ENCODE data around the gene SOCS1. TPM values are rescaled to one million over a fixed set of nuclear protein-coding genes. Genes with fewer than 3 reads are reported as not detected.

The SOCS1 gene
- total and polyA plus RNA-seq, 2 of the 4 experiments (the other 2 are of a cell fraction): 2.0 to 22.0 TPM

DNA sequence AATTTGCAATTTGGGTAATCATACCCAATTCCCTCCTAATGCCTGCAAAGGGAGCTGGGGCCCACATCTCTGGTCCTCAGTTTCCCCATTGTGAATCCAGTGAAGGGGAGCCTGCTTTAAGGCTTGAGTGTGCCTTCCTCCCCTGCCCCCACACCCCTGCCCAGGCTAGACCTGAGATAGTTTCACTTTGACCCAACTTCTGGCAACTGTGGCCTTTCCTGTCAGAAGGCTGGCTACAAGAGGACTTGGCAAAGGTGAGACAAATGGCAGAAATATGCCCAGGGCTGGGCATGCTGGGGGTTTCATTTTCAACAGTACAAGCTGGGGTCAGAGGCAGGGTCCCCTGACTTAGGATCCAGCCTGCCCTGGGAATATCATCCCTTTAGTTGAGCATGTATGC, 10.0 kb downstream of the SOCS1 start:
- intact Hi-C loops (cut with micrococcal nuclease) (no loop called here), in situ Hi-C loops (cut with MboI; ENCODE audit: low sequenced_read_pairs) (no loop called here), dilution Hi-C loops (cut with HindIII; ENCODE audit: low sequenced_read_pairs, unreplicated experiment) (no loop called here)
- DNase-seq (no peak), ATAC-seq (ENCODE audit: low read depth) (no peak)
- Histone ChIP-seq H3K23ac (ENCODE audit: low read depth, low read length) (no peak overlapping the region), H3K14ac (replicated peaks; ENCODE audit: low read depth, low read length) (no peak overlapping the region), H4K5ac (ENCODE audit: low read depth, low read length) (no peak overlapping the region), H4K91ac (ENCODE audit: insufficient read depth, low read depth, low read length) (no peak overlapping the region), H2BK5ac (ENCODE audit: low read depth, low read length, poor library complexity, severe bottlenecking) (no peak overlapping the region), H3K9me1 (ENCODE audit: insufficient read depth, low read length) (no peaks in the 10 kb centered on the region), H3K4ac (ENCODE audit: low read depth, low read length) (no peak overlapping the region), H3K27ac (ENCODE audit: insufficient read depth, low read length) (no peak overlapping the region), H2BK120ac (ENCODE audit: low read depth, low read length) (no peak overlapping the region), H2AFZ (replicated peaks; ENCODE audit: low read length, poor library complexity) (peak overlapping the region; percentile 40), H3K56ac (ENCODE audit: extremely low read depth, insufficient read depth, low read length) (no peak overlapping the region), H3K4me3 (ENCODE audit: insufficient read depth, low read depth, low read length) (no peak overlapping the region), H3K36me3 (ENCODE audit: control insufficient read depth, insufficient read depth, low read length) (no peaks in the 10 kb centered on the region), H2BK15ac (ENCODE audit: low read depth, low read length) (no peak overlapping the region), H3K18ac (ENCODE audit: low read depth, low read length) (no peak overlapping the region), H2BK20ac (ENCODE audit: low read depth, low read length) (no peak overlapping the region), H4K20me1 (ENCODE audit: insufficient read depth, low read length) (0 out of 2 replicates have a peak, but pooled peaks cover 7% of the 10 kb centered on the region), H3K79me1 (ENCODE audit: low read depth in 1 of 2, low read length in 2 of 2) (no peaks in the 10 kb centered on the region), H2AK5ac (ENCODE audit: low read depth, low read length) (no peak overlapping the region), H3K27me3 (ENCODE audit: control insufficient read depth, insufficient read depth, low read length) (peaks cover 6% of the 10 kb centered on the region), H4K8ac (ENCODE audit: low read depth in 2 of 2, low read length in 2 of 2) (no peak overlapping the region), H2AK9ac (replicated peaks; ENCODE audit: low read depth, low read length, poor library complexity) (no peak overlapping the region), H3K9me3 (ENCODE audit: control insufficient read depth, insufficient read depth, low read length) (no peaks in the 10 kb centered on the region), H3K4me1 (ENCODE audit: control insufficient read depth, insufficient read depth, low read length) (no peaks in the 10 kb centered on the region), H3K4me2 (ENCODE audit: low read depth, low read length) (no peak overlapping the region), H3K9ac (ENCODE audit: low read depth, low read length) (no peak overlapping the region)
- BruUV-seq (replicated peaks): no TSS peak
- TF ChIP-seq NFE2L2 (IDR thresholded peaks at IDR 0.05; ENCODE audit: low read depth, low read length) (no peak), MAFK (IDR thresholded peaks at IDR 0.05; ENCODE audit: low read depth, low read length) (no peak), MXI1 (IDR thresholded peaks at IDR 0.05; ENCODE audit: borderline replicate concordance, low read depth, low read length) (no peak), POLR2A (IDR thresholded peaks at IDR 0.05; ENCODE audit: low read depth, low read length) (no peak), CEBPB (IDR thresholded peaks at IDR 0.05; ENCODE audit: low read depth, low read length) (no peak), RFX5 (IDR thresholded peaks at IDR 0.05; ENCODE audit: low read depth, low read length) (no peak), MAZ (IDR thresholded peaks at IDR 0.05; ENCODE audit: borderline replicate concordance, low read depth, low read length) (no peak), SMC3 (IDR thresholded peaks at IDR 0.05; ENCODE audit: low read depth, low read length) (no peak), CHD1 (IDR thresholded peaks at IDR 0.05; ENCODE audit: low read depth, low read length) (no peak), RAD21 (IDR thresholded peaks at IDR 0.05; ENCODE audit: low read length) (no peak)
- TF ChIP-seq, protein P1, sequence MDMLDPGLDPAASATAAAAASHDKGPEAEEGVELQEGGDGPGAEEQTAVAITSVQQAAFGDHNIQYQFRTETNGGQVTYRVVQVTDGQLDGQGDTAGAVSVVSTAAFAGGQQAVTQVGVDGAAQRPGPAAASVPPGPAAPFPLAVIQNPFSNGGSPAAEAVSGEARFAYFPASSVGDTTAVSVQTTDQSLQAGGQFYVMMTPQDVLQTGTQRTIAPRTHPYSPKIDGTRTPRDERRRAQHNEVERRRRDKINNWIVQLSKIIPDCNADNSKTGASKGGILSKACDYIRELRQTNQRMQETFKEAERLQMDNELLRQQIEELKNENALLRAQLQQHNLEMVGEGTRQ (IDR thresholded peaks at IDR 0.05; ENCODE audit: low read depth, low read length): no peak
- TF ChIP-seq, protein P2, sequence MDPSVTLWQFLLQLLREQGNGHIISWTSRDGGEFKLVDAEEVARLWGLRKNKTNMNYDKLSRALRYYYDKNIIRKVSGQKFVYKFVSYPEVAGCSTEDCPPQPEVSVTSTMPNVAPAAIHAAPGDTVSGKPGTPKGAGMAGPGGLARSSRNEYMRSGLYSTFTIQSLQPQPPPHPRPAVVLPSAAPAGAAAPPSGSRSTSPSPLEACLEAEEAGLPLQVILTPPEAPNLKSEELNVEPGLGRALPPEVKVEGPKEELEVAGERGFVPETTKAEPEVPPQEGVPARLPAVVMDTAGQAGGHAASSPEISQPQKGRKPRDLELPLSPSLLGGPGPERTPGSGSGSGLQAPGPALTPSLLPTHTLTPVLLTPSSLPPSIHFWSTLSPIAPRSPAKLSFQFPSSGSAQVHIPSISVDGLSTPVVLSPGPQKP (IDR thresholded peaks at IDR 0.05; ENCODE audit: borderline replicate concordance, low read depth, low read length): no peak
- TF ChIP-seq, protein P3, sequence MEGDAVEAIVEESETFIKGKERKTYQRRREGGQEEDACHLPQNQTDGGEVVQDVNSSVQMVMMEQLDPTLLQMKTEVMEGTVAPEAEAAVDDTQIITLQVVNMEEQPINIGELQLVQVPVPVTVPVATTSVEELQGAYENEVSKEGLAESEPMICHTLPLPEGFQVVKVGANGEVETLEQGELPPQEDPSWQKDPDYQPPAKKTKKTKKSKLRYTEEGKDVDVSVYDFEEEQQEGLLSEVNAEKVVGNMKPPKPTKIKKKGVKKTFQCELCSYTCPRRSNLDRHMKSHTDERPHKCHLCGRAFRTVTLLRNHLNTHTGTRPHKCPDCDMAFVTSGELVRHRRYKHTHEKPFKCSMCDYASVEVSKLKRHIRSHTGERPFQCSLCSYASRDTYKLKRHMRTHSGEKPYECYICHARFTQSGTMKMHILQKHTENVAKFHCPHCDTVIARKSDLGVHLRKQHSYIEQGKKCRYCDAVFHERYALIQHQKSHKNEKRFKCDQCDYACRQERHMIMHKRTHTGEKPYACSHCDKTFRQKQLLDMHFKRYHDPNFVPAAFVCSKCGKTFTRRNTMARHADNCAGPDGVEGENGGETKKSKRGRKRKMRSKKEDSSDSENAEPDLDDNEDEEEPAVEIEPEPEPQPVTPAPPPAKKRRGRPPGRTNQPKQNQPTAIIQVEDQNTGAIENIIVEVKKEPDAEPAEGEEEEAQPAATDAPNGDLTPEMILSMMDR (conservative IDR thresholded peaks at IDR 0.05; ENCODE audit: low read depth, low read length): no peak
- CTCF ChIA-PET: no interaction called here
- POLR2A ChIA-PET (ENCODE audit: unreplicated experiment): no interaction called here

All from IMR-90 (cell line).